SK-N-SH (cell line): Measurements from ENCODE around the gene CISD1. TPM values are rescaled to one million over a fixed set of nuclear protein-coding genes. Genes with fewer than 3 reads are reported as not detected.
A peak's percentile ranks its signal among the peaks of the same experiment; 100 is the strongest.

Experiments
- CTCF ChIA-PET: fragments of 300-600, 350-600 bp; formaldehyde crosslinking; extraction: SDS; loops from one replicate; lab custom pipeline; 2021; lab: Yijun Ruan, JAX
- POLR2A ChIA-PET: fragments of 350-600 bp; sonication (Branson Sonifier 250); formaldehyde crosslinking; extraction: SDS; loops from one replicate; lab custom pipeline; 2020; ENCODE audit warnings: antibody characterized with exemption, inconsistent platforms; lab: Yijun Ruan, JAX
- DNase-seq: peaks from one replicate; pipeline ENCODE4 v3.0.0; 2012
- H2AFZ ChIP-seq: fragments of 200-600 bp; sonication (generic); 2 replicates; pipeline ENCODE4 v1.8.1; 2016; ENCODE audit warnings: antibody characterized with exemption, mild to moderate bottlenecking, low read depth
- H3F3A ChIP-seq: fragments of 200-600 bp; sonication (generic); replicated peaks from 2 replicates; pipeline ENCODE3; 2016; ENCODE audit warnings: antibody characterized with exemption, mild to moderate bottlenecking; ENCODE audit not compliant: insufficient read depth
- H3K27ac ChIP-seq, 2 experiments: fragments of 200-500 bp in 1 of 2; fragments of 200-600 bp in 1 of 2; sonication (Bioruptor generic) in 1 of 2; sonication (generic), shearing (Covaris generic) in 1 of 2; 2 replicates each; pipeline versions ENCODE4 v1.5.1 to v1.6.1; 2014 to 2016; ENCODE audit warnings: low read depth in 2 of 2, inconsistent platforms in 1 of 2, low read length in 1 of 2, mild to moderate bottlenecking in 1 of 2, mixed read lengths in 1 of 2
- H3K27me3 ChIP-seq: fragments of 200-600 bp; sonication (generic), shearing (Covaris generic); 2 replicates; pipeline ENCODE4 v1.6.1; 2016; ENCODE audit warnings: mixed run types; ENCODE audit not compliant: insufficient read depth
- H3K36me3 ChIP-seq, 2 experiments: fragments of 200-500 bp in 1 of 2; fragments of 200-600 bp in 1 of 2; sonication (Bioruptor generic) in 1 of 2; sonication (generic) in 1 of 2; replicated peaks in 1 of 2; 2 replicates each; pipeline versions ENCODE3 to v1.5.1; 2014 to 2016; ENCODE audit warnings: low read length in 1 of 2, mild to moderate bottlenecking in 1 of 2; ENCODE audit not compliant: insufficient read depth in 2 of 2, control insufficient read depth in 1 of 2
- H3K4me1 ChIP-seq, 2 experiments: fragments of 200-500 bp in 1 of 2; fragments of 200-600 bp in 1 of 2; sonication (Bioruptor generic) in 1 of 2; sonication (generic), shearing (Covaris generic) in 1 of 2; 2 replicates each; pipeline versions ENCODE4 v1.5.1 to v1.6.1; 2014 to 2016; ENCODE audit warnings: low read depth in 1 of 2, low read length in 1 of 2, mixed run types in 1 of 2; ENCODE audit not compliant: insufficient read depth in 2 of 2, control insufficient read depth in 1 of 2
- H3K4me2 ChIP-seq: fragments of 200-600 bp; sonication (generic), shearing (Covaris generic); 2 replicates; pipeline ENCODE4 v1.6.1; 2017; ENCODE audit warnings: mixed run types
- H3K4me3 ChIP-seq, 2 experiments: fragments of 200-500 bp in 1 of 2; fragments of 200-600 bp in 1 of 2; sonication (Bioruptor generic) in 1 of 2; sonication (generic), shearing (Covaris generic) in 1 of 2; 2 replicates each; pipeline versions ENCODE4 v1.5.1 to v1.8.1; 2014 to 2016; ENCODE audit warnings: low read depth in 2 of 2, inconsistent platforms in 1 of 2, low read length in 1 of 2, mild to moderate bottlenecking in 1 of 2, mixed read lengths in 1 of 2, moderate library complexity in 1 of 2
- H3K79me2 ChIP-seq: fragments of 200-600 bp; sonication (generic); 2 replicates; pipeline ENCODE4 v1.8.1; 2017; ENCODE audit warnings: mild to moderate bottlenecking; ENCODE audit not compliant: insufficient read depth
- H3K9ac ChIP-seq: fragments of 200-600 bp; sonication (generic); 2 replicates; pipeline ENCODE4 v1.6.1; 2017; ENCODE audit warnings: mixed run types
- H3K9me2 ChIP-seq: fragments of 200-600 bp; sonication (generic); 2 replicates; pipeline ENCODE4 v1.6.1; 2017; ENCODE audit warnings: mixed run types
- H3K9me3 ChIP-seq: fragments of 200-600 bp; sonication (generic); 2 replicates; pipeline ENCODE4 v1.6.1; 2017; ENCODE audit warnings: mixed run types, mild to moderate bottlenecking, moderate library complexity
- H4K20me1 ChIP-seq: fragments of 200-600 bp; sonication (generic); 2 replicates; pipeline ENCODE4 v1.6.1; 2017; ENCODE audit warnings: mild to moderate bottlenecking, mixed run types; ENCODE audit not compliant: insufficient read depth
- EZH2phosphoT487 ChIP-seq: fragments of 200-600 bp; sonication (generic); IDR thresholded peaks from 2 replicates; pipeline ENCODE4 v1.6.1; 2017; ENCODE audit warnings: low read depth, mixed run types, mild to moderate bottlenecking, antibody characterized with exemption, moderate library complexity, borderline replicate concordance
- FOSL2 ChIP-seq: IDR thresholded peaks from 2 replicates; pipeline ENCODE4 v1.4.0; 2012; ENCODE audit warnings: low read depth, mild to moderate bottlenecking, moderate library complexity, borderline replicate concordance
- MXI1 ChIP-seq: IDR thresholded peaks from 2 replicates; pipeline ENCODE4 v1.6.1; 2012; ENCODE audit warnings: mild to moderate bottlenecking, low read depth, low read length, improper control_type of control experiment
- REST ChIP-seq: IDR thresholded peaks from 2 replicates; pipeline ENCODE4 v1.6.1; 2012; ENCODE audit warnings: mild to moderate bottlenecking, low read depth, low read length, moderate library complexity
- WGBS: methylation state at CpG from one replicate; pipeline ENCODE4 v1.1.6; 2017; ENCODE audit warnings: low lambda C conversion rate; 5-methylcytosine and 5-hydroxymethylcytosine counted together
- polyA plus RNA-seq, 3 experiments: library from polyadenylated mRNA; depleted of rRNA; stranded (reverse); fragments of >200 nt; gene quantifications; 2 replicates each; pipeline ENCODE4 v1.2.3, GENCODE V29; 2012

CISD1 gene
- polyA plus RNA-seq, 1 of the 3 experiments (the other 2 are of a cell fraction), result 34.1 TPM

GRCh38 chr10:58335306-58336005 is 66.5 kb downstream of the CISD1 start:
- WGBS, result 2% methylated on average over 36 of the region's 37 CpGs
- peak overlapping the region; percentile 95 to 96 for H3K4me3 ChIP-seq
- ChIA-PET POLR2A (interaction anchor here (1.3 to 2.1 kb wide), 3 partner anchors 9 to 49 kb away, joined by 3 to 8 read pairs (median 7); partner anchors contain the start of gene TFAM), CTCF (interaction anchor here (0.9 to 1.3 kb wide), 5 partner anchors 12 to 49 kb away, joined by 3 to 5 read pairs (median 3); partner anchors contain the start of gene TFAM)
- peak overlapping the region; percentile 77 for H2AFZ ChIP-seq
- no peaks in the 10 kb centered on the region for H3F3A ChIP-seq
- peaks cover 47% of the 10 kb centered on the region for H3K79me2 ChIP-seq
- peak overlapping the region; percentile 45 to 71; a peak in 3 of 4 replicates for H3K27ac ChIP-seq
- H3K9me3 ChIP-seq, result no peaks in the 10 kb centered on the region
- TF ChIP-seq MXI1 (no peak), FOSL2 (peak; percentile 53; the same call in 1 of the 2 replicates)
- H3K9me2 ChIP-seq, result no peaks in the 10 kb centered on the region
- H3K4me2 ChIP-seq, result peak overlapping the region; percentile 89
- DNase-seq, result no peak
- H3K27me3 ChIP-seq, result no peaks in the 10 kb centered on the region
- peak overlapping the region; percentile 87 for H3K9ac ChIP-seq
- peaks cover 3 to 4% of the 10 kb centered on the region in 2 experiments for H3K36me3 ChIP-seq
- H4K20me1 ChIP-seq, result peaks cover 26% of the 10 kb centered on the region
- H3K4me1 ChIP-seq, result peaks cover 6 to 9% of the 10 kb centered on the region in 2 experiments; a peak in 3 of 4 replicates

- H3K27me3 ChIP-seq, result no peaks in the 10 kb centered on the region
- TF ChIP-seq REST (peak; percentile 79), EZH2phosphoT487 (no peak)
- no peak for DNase-seq
- peak overlapping the region; percentile 89 for H3K4me2 ChIP-seq
- 91% methylated on average over 4 of the region's 4 CpGs for WGBS
- no peaks in the 10 kb centered on the region for H3K9me3 ChIP-seq
- H4K20me1 ChIP-seq, result peaks cover 26% of the 10 kb centered on the region
- no peaks in the 10 kb centered on the region for H3F3A ChIP-seq
- no peak overlapping the region; the same call in 1 of the 2 replicates for H2AFZ ChIP-seq
- H3K9ac ChIP-seq, result peak overlapping the region; percentile 87; the same call in 1 of the 2 replicates
- peaks cover 6 to 9% of the 10 kb centered on the region in 2 experiments; a peak in 3 of 4 replicates for H3K4me1 ChIP-seq
- no peaks in the 10 kb centered on the region for H3K9me2 ChIP-seq
- peaks cover 3 to 4% of the 10 kb centered on the region in 2 experiments for H3K36me3 ChIP-seq
- H3K4me3 ChIP-seq, result peak overlapping the region; percentile 95 to 96
- ChIA-PET CTCF (no interaction called here), POLR2A (interaction anchor here (2.1 kb wide), 1 partner anchor 9 kb away, joined by 8 read pairs; no protein-coding TSS in a partner anchor)
- H3K79me2 ChIP-seq, result peaks cover 55% of the 10 kb centered on the region
- H3K27ac ChIP-seq, result peak overlapping the region in 1 of 2 experiments; percentile 45; a peak in 1 of 4 replicates
Measured at GRCh38 chr10:58336242-58336641, 67.3 kb downstream of the CISD1 start.

Other genes with a start within 250 kb of the CISD1 start
- 0.71 and 0.88 TPM in 2 replicates for gene IPMK, start 1.3 kb upstream of the CISD1 start, polyA plus RNA-seq (2012; rRNA removed)
- 8.7 and 11.1 TPM in 2 replicates for gene UBE2D1, start 65.8 kb downstream of the CISD1 start, polyA plus RNA-seq (2012; rRNA removed)
- 13.0 and 19.6 TPM in 2 replicates for gene TFAM, start 116.2 kb downstream of the CISD1 start, polyA plus RNA-seq (2012; rRNA removed)
- 1.5 and 2.2 TPM in 2 replicates for gene BICC1, start 243.7 kb downstream of the CISD1 start, polyA plus RNA-seq (2012; rRNA removed)